Activated T-cell treated with anti-CD3 and anti-CD28 coated beads, Interleukin-2, amount 50 U/mL, for 4 hours (primary cell): ENCODE data around the gene CPT1B. TPM values are rescaled to one million over a fixed set of nuclear protein-coding genes. Genes with fewer than 3 reads are reported as not detected.

ENCODE experiments used
- ATAC-seq, 2 donors: fragments of 200-7000 bp; cut with Tn5 transposase; one replicate each; pipeline ENCODE4 v1.10.0; 2021
- DNase-seq: peaks from one replicate; pipeline ENCODE4 v3.0.0-alpha.2; 2020
- H3K27me3 Mint-ChIP-seq: one replicate; pipeline ENCODE4 v1.8.0; 2021; ENCODE audit warnings: low read depth, mixed read lengths
- H3K36me3 Mint-ChIP-seq: one replicate; pipeline ENCODE4 v1.8.0; 2022; ENCODE audit warnings: mixed read lengths; ENCODE audit not compliant: insufficient read depth
- H3K4me1 Mint-ChIP-seq: one replicate; pipeline ENCODE4 v1.8.0; 2021; ENCODE audit warnings: low read depth, mixed read lengths
- H3K4me3 Mint-ChIP-seq: one replicate; pipeline ENCODE4 v1.8.0; 2021; ENCODE audit warnings: mild to moderate bottlenecking, moderate library complexity, mixed read lengths
- H3K9me3 Mint-ChIP-seq: one replicate; pipeline ENCODE4 v1.8.0; 2021; ENCODE audit warnings: mixed read lengths
- total RNA-seq, 3 donors: library from RNA; stranded (reverse); gene quantifications; one replicate each; pipeline ENCODE4 v1.2.1, GENCODE V29; 2021

Gene CPT1B
- total RNA-seq, 3 donors from 2014 or later = 30.0 to 38.3 (median 32.7) TPM

GRCh38 chr22:50574383-50574755 is 3.9 kb downstream of the CPT1B start:
- no peaks in the 10 kb centered on the region for H3K27me3 Mint-ChIP-seq
- ATAC-seq (no peak), DNase-seq (no peak)
- no peak overlapping the region for H3K4me3 Mint-ChIP-seq
- no peaks in the 10 kb centered on the region for H3K9me3 Mint-ChIP-seq
- peaks cover 7% of the 10 kb centered on the region for H3K4me1 Mint-ChIP-seq
- H3K36me3 Mint-ChIP-seq = peaks cover 6% of the 10 kb centered on the region

GRCh38 chr22:50573491-50574382 is 4.5 kb downstream of the CPT1B start:
- H3K4me3 Mint-ChIP-seq = no peak overlapping the region
- ATAC-seq = no peak
- H3K36me3 Mint-ChIP-seq = peaks cover 8% of the 10 kb centered on the region
- no peaks in the 10 kb centered on the region for H3K27me3 Mint-ChIP-seq
- no peak for DNase-seq
- no peaks in the 10 kb centered on the region for H3K9me3 Mint-ChIP-seq
- H3K4me1 Mint-ChIP-seq = peaks cover 7% of the 10 kb centered on the region

GRCh38 chr22:50572965-50573364 is 5.3 kb downstream of the CPT1B start:
- ATAC-seq = no peak
- no peaks in the 10 kb centered on the region for H3K27me3 Mint-ChIP-seq
- DNase-seq = no peak
- H3K9me3 Mint-ChIP-seq = no peaks in the 10 kb centered on the region
- peaks cover 8% of the 10 kb centered on the region for H3K36me3 Mint-ChIP-seq
- H3K4me1 Mint-ChIP-seq = peaks cover 7% of the 10 kb centered on the region
- H3K4me3 Mint-ChIP-seq = no peak overlapping the region

GRCh38 chr22:50571264-50572175 is 6.7 kb downstream of the CPT1B start:
- H3K4me3 Mint-ChIP-seq = no peak overlapping the region
- no peaks in the 10 kb centered on the region for H3K27me3 Mint-ChIP-seq
- no peaks in the 10 kb centered on the region for H3K4me1 Mint-ChIP-seq
- DNase-seq (no peak), ATAC-seq (no peak)
- H3K36me3 Mint-ChIP-seq = peaks cover 8% of the 10 kb centered on the region
- no peaks in the 10 kb centered on the region for H3K9me3 Mint-ChIP-seq

- H3K27me3 Mint-ChIP-seq = no peaks in the 10 kb centered on the region
- no peaks in the 10 kb centered on the region for H3K9me3 Mint-ChIP-seq
- H3K4me3 Mint-ChIP-seq = no peak overlapping the region
- peaks cover 8% of the 10 kb centered on the region for H3K36me3 Mint-ChIP-seq
- ATAC-seq (no peak), DNase-seq (no peak)
- no peaks in the 10 kb centered on the region for H3K4me1 Mint-ChIP-seq
These were observed 7.4 kb downstream of the CPT1B start for GRCh38 chr22:50570861-50571260.

- Mint-ChIP-seq H3K27me3 (no peaks in the 10 kb centered on the region), H3K4me3 (no peak overlapping the region)
These were observed 8.2 kb downstream of the CPT1B start for GRCh38 chr22:50569896-50570535.

GRCh38 chr22:50569041-50569459 is 9.2 kb downstream of the CPT1B start:
- no peak for DNase-seq
- no peak for ATAC-seq
- no peaks in the 10 kb centered on the region for H3K9me3 Mint-ChIP-seq
- H3K36me3 Mint-ChIP-seq = peaks cover 8% of the 10 kb centered on the region
- no peaks in the 10 kb centered on the region for H3K27me3 Mint-ChIP-seq
- no peaks in the 10 kb centered on the region for H3K4me1 Mint-ChIP-seq
- no peak overlapping the region for H3K4me3 Mint-ChIP-seq

More at GRCh38 chr22:50569896-50570535, 8.2 kb downstream of the CPT1B start:
- ATAC-seq (no peak), DNase-seq (no peak)
- peaks cover 8% of the 10 kb centered on the region for H3K36me3 Mint-ChIP-seq
- H3K9me3 Mint-ChIP-seq = no peaks in the 10 kb centered on the region
- no peaks in the 10 kb centered on the region for H3K4me1 Mint-ChIP-seq

- peaks cover 2% of the 10 kb centered on the region for H3K4me1 Mint-ChIP-seq
- DNase-seq = no peak
- peaks cover 8% of the 10 kb centered on the region for H3K36me3 Mint-ChIP-seq
- no peak for ATAC-seq
- no peaks in the 10 kb centered on the region for H3K9me3 Mint-ChIP-seq
- H3K4me3 Mint-ChIP-seq = no peak overlapping the region
- no peaks in the 10 kb centered on the region for H3K27me3 Mint-ChIP-seq
These were observed 9.6 kb downstream of the CPT1B start for GRCh38 chr22:50568626-50569025.

- no peaks in the 10 kb centered on the region for H3K27me3 Mint-ChIP-seq
- H3K9me3 Mint-ChIP-seq = no peaks in the 10 kb centered on the region
- no peak overlapping the region for H3K4me3 Mint-ChIP-seq
- H3K4me1 Mint-ChIP-seq = peaks cover 8% of the 10 kb centered on the region
- peaks cover 8% of the 10 kb centered on the region for H3K36me3 Mint-ChIP-seq
- ATAC-seq = no peak
- no peak for DNase-seq
These were observed 10.4 kb downstream of the CPT1B start for GRCh38 chr22:50567721-50568252.

GRCh38 chr22:50564289-50564688 is 13.9 kb downstream of the CPT1B start:
- no peak for ATAC-seq
- peak overlapping the region; percentile 11 for H3K4me3 Mint-ChIP-seq
- peaks cover under 1% of the 10 kb centered on the region for H3K36me3 Mint-ChIP-seq

GRCh38 chr22:50563413-50564160 is 14.6 kb downstream of the CPT1B start:
- ATAC-seq = peak in 1 of 2 donors; percentile 7
- no peak for DNase-seq
- Mint-ChIP-seq H3K4me1 (peaks cover 12% of the 10 kb centered on the region), H3K27me3 (no peaks in the 10 kb centered on the region), H3K4me3 (peak overlapping the region; percentile 86), H3K9me3 (no peaks in the 10 kb centered on the region), H3K36me3 (no peaks in the 10 kb centered on the region)

More at GRCh38 chr22:50564289-50564688, 13.9 kb downstream of the CPT1B start:
- Mint-ChIP-seq H3K27me3 (no peaks in the 10 kb centered on the region), H3K4me1 (peaks cover 12% of the 10 kb centered on the region), H3K9me3 (no peaks in the 10 kb centered on the region)
- DNase-seq = no peak

- Mint-ChIP-seq H3K4me1 (peaks cover 12% of the 10 kb centered on the region), H3K36me3 (no peaks in the 10 kb centered on the region), H3K9me3 (no peaks in the 10 kb centered on the region), H3K27me3 (no peaks in the 10 kb centered on the region), H3K4me3 (peak within 1 kb of the TSS; percentile 86)
- peak; percentile 96 to 99 for ATAC-seq
- peak; percentile 97 for DNase-seq
These were observed 15.5 kb downstream of the CPT1B start, which contains the start of gene SYCE3 for GRCh38 chr22:50562523-50563412. Gene SYCE3 (minus strand): TSS chr22:50562919. CDS start chr22:50556405, 6,514 bp downstream.
